Epidermal melanocyte (primary cell): ENCODE data around the gene TTC3.
"Not testable (repeated sequence)": the region's sequence is repeated elsewhere in the genome, so short reads cannot be mapped to it uniquely, and the experiment has no call there.

ENCODE experiments used
- DNase-seq: peaks from one replicate; pipeline ENCODE4 v3.0.0; 2011; ENCODE audit warnings: low spot score; ENCODE audit not compliant: insufficient read length

Gene TTC3

GRCh38 chr21:37195610-37196009 lies 122.6 kb downstream of the TTC3 start:
- DNase-seq, result no peak

GRCh38 chr21:37196847-37197246 lies 123.8 kb downstream of the TTC3 start:
- DNase-seq, result no peak

- no peak for DNase-seq
Observed at GRCh38 chr21:37197746-37198145, 124.7 kb downstream of the TTC3 start.

- DNase-seq, result no peak
Observed at GRCh38 chr21:37199057-37199924, 126.2 kb downstream of the TTC3 start.

- no peak for DNase-seq
Observed at GRCh38 chr21:37200641-37201480, 127.8 kb downstream of the TTC3 start.

- DNase-seq, result no peak
Observed at GRCh38 chr21:37202221-37203110, 129.4 kb downstream of the TTC3 start.

GRCh38 chr21:37204580-37204979 lies 131.5 kb downstream of the TTC3 start:
- no peak for DNase-seq

- no peak for DNase-seq
Observed at GRCh38 chr21:37206496-37206895, 133.4 kb downstream of the TTC3 start.

- DNase-seq, result no peak
Observed at GRCh38 chr21:37207441-37208009, 134.5 kb downstream of the TTC3 start.

- DNase-seq, result no peak
Observed at GRCh38 chr21:37208056-37208721, 135.1 kb downstream of the TTC3 start.

GRCh38 chr21:37208741-37209225 lies 135.7 kb downstream of the TTC3 start:
- DNase-seq, result no peak

- DNase-seq, result no peak
Observed at GRCh38 chr21:37210130-37210529, 137.1 kb downstream of the TTC3 start.

- DNase-seq, result no peak
Observed at GRCh38 chr21:37210799-37211198, 137.7 kb downstream of the TTC3 start.

- DNase-seq, result no peak
Observed at GRCh38 chr21:37214952-37215351, 141.9 kb downstream of the TTC3 start.

- no peak for DNase-seq
Observed at GRCh38 chr21:37219761-37220432, 146.8 kb downstream of the TTC3 start.

- DNase-seq, result no peak
Observed at GRCh38 chr21:37220433-37220980, 147.5 kb downstream of the TTC3 start.

GRCh38 chr21:37220981-37221664 lies 148.1 kb downstream of the TTC3 start:
- peak; percentile 93 for DNase-seq

GRCh38 chr21:37222248-37222647 lies 149.2 kb downstream of the TTC3 start:
- DNase-seq, result not testable (repeated sequence)

GRCh38 chr21:37223804-37224345 lies 150.8 kb downstream of the TTC3 start:
- DNase-seq, result no peak
